HG02970 (cell line): ENCODE data around the gene SMARCA1.

Experiments
- ATAC-seq: cut with Tn5 transposase; IDR thresholded peaks from one replicate; pipeline ENCODE4 v1.9.1; 2021; ENCODE audit warnings: mild to moderate bottlenecking, moderate library complexity, moderate number of reproducible peaks; ENCODE audit not compliant: unreplicated experiment, low FRiP score

Gene SMARCA1

DNA sequence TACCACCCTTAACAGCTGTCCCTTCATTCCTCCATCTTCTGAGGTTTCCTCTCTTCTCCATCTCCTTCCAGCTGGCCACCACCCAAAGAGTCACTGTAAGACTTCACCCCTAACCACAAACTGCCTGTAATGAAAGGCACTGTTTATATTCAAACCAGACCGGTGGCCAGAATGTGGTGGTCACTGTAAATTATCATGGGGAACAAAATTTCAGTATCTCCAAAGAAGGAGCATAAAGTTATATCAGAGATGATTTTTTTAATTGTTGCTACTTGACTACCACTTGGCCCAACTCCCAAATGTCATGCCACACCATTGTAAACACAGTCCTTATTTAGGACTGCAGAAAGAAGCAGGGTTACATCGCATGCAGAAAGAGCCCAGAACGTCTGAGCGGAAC, 44.8 kb downstream of the SMARCA1 start:
- ATAC-seq = no peak

DNA sequence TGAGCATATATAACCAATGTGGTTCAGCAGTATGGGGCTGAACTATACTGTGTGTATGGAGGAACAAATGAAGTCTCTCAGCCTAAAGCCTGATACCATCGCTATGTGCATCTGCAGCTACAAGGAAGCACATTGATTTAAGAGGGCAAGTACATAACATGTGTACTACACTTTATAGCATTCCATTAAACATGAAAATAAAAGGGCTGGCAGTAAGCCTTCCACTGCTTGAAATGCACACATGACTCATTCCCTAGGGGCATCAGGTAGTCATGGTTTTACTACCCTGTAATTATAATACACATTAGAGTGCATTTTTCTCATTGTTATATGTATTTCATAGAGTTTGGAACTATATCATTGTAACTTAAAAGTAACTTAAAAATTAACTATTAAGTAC, 51.2 kb downstream of the SMARCA1 start:
- ATAC-seq = no peak

DNA sequence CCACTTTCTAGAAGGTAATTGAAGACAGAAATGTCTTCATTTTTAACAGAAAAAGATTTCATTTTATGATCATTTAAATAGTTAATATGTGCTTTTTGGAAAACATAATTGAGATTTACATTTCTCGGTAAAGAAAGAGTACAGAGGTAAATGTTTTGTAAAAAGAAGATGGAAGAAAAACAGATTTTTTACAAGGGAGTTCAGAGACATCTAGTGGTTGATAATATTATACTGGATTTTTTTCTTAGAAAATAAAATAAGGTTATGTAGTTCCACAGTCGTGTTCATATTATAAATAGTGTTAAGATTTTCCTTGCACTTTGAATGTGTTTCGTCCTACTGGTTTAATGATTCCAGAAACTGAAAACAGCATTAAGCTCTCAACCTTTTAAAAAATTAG, 60.6 kb downstream of the SMARCA1 start:
- no peak for ATAC-seq

DNA sequence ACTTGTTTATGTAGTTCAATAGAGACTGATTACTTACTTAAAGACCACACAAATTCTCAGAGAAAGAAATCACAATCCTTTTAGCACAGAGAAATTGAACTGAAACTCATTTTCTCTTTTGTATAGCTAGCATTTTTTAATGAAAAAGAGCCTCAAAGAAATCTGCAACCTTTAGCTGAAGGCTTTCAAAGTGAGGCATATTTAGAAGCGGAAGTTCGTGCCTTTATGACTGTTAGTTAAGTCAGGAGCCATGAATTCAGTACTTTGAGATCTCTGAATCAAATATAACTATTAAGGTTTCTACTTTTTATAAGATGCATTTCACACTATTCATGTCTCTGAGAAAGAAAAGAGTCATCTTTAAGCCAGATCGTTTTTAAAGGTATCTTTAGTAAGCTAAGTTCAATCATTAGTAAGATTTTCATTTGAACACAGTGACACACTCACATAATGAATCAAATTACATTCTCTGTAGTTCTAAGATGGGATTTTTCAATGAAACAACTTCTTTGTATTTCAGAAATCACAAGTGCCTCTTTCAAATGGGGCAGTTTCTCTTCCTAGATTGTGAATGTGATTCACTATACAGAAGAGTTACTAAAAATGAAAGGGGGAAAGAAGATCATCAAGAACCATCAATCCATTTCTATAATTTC, 61.4 kb downstream of the SMARCA1 start:
- ATAC-seq = no peak

DNA sequence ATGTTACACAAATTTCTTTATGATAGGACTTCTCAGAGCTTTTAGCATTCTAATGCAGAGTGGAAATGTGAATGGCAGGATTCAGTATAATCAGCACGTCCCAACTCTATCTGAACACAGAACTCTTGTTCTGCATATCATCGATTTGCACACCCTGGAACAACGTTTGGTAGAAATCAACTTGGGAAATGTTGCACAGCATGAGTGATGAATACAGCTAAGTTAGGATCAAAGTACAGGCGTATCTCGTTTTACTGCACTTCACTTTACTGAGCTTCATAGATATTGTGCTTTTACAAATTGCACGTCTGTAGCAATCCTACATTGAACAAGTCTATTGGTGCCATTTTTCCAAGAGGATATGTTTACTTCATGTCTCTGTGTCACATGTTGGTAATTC, 70.8 kb downstream of the SMARCA1 start:
- no peak for ATAC-seq

DNA sequence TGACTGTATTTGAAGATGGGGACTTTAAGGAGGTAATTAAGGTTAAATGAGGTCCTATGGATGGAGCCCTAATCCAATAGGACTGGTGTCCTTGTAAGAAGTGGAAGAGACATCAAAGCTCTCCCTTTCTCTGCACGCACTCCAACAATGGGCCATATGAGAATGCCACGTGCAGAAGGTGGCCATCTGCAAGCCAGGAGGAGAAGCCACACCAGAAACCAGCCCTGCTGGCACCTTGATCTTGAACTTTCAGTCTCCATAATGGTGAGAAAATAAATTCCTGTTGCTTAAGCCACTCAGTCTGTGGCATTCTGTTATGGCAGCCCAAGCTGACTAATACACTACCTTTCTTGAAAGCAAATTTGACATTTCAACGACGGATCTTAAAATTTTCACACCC, 73.2 kb downstream of the SMARCA1 start:
- no peak for ATAC-seq

DNA sequence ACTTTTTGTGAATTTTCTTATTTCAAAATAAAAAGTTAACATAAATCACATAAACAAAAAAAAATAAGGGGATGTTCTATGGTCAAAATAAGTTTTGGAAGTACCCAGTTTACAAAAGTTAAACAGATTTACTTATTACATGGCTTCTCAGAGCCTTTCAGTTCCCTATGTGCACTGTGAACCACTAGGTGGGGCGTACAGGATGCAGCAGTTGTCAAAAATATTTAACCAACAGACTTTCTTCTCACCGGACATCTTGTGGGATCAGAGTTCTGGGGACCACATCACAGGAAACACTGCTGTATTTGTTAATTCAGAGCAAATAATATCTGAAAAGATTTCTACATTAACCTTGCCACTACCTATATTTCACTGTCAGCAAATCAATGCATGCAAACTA, 74.1 kb downstream of the SMARCA1 start:
- ATAC-seq = no peak

DNA sequence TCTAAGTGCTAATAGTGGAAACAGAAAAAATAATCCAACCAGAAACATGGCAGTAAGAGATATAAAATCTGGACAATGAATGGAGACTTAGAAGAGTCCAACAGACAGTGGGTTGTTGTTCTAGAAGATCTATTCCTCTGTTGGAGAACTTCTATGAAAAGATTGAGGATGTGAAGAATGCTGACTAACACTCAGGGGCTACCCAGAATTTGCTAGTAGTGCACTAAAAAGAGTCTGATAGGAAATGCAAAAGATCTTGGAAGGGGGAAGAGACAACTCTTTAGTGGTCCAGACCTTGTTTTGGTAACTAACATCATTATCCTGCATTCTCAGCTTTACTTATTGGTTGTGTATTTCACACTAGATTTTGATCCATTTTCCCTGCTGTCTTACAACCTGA, 77.9 kb downstream of the SMARCA1 start:
- ATAC-seq = no peak

DNA sequence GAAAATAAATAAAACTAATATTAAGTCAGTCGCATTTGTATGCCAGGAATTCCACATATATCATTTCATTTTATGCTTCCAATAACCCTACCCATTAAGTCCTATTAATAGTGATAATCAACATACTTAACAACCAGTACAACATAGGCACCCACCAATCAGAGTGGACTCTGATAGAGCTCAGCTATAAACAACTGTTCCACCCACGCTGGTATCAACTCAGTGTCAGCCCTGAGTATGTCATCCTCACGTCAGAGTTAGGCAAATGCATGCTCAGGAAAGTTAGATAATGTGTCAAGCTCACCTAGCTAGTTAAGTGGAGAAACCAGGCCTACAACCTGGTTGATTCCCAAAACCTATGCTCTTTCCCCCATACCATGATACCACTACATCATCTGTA, 89.3 kb downstream of the SMARCA1 start:
- no peak for ATAC-seq

DNA sequence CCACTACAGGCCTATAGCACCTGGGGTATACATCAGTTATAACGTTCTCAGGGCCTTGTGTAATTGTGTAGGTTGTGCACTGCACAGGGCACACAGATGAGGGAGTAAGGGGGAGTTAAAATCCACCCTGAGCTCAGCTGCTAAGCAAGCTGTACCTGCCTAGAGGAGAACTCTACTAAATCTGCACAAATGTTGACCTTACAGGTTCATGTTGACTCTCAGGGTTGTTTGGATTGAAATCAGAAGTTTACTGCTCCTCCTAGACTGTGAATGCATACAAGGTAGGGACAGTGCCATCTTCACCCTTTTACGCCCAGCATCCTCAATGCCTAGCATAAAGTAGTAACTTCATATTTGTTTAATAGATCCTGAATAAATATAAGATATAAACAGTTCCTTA, 89.8 kb downstream of the SMARCA1 start:
- no peak for ATAC-seq

DNA sequence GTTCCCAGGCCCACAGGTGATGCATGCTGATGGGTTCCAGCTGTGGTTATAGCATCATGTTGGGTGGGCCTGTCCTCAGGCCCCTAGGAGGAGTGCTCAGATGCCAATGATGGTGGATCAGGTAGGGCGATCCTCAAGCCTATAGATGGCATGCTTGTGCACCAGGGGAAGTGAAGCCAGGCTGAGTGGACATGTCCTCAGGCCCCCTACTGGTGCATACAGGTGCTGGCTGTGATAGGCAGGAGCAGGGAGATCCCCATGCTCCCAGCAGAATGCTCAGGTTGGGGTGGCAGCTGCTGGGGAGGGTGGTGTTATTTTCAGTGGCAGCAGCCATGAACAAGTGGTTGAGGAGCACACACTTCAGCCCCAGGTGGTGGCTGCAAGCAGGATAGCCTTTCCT, 96.0 kb downstream of the SMARCA1 start:
- ATAC-seq = no peak

DNA sequence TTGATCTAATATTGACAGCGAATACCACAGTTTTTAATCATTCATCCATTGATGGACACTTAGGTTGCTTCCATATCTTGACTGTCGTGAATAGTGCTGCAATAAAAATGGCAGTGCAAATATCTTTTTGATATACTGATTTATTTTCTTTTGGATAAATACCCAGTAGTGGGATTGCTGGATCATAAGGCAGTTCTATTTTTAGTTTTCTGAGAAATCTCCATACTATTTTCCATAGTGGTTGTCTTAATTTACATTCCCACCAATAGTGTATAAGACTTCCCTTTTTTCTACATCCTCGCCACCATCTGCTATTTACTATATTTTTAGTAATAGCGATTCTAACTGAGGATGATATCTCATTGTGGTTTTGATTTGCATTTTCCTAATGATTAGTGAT, 100.1 kb downstream of the SMARCA1 start:
- ATAC-seq = no peak

DNA sequence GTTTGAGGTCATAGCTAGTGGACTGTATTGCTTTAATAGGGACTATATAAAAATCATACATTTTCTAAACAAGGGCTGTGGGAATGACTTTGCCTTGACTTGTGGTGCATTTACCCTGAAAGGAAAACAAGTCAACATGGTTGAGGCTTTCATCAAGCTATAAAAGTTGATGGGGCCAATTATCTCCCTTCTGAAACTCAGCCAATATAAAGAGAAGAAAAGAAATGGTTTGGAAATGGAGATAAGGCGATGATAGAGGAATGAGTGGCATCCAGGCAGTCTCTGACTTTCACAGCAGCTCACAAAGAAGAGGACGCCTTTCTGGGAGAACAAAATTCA, 118.7 kb downstream of the SMARCA1 start:
- no peak for ATAC-seq

DNA sequence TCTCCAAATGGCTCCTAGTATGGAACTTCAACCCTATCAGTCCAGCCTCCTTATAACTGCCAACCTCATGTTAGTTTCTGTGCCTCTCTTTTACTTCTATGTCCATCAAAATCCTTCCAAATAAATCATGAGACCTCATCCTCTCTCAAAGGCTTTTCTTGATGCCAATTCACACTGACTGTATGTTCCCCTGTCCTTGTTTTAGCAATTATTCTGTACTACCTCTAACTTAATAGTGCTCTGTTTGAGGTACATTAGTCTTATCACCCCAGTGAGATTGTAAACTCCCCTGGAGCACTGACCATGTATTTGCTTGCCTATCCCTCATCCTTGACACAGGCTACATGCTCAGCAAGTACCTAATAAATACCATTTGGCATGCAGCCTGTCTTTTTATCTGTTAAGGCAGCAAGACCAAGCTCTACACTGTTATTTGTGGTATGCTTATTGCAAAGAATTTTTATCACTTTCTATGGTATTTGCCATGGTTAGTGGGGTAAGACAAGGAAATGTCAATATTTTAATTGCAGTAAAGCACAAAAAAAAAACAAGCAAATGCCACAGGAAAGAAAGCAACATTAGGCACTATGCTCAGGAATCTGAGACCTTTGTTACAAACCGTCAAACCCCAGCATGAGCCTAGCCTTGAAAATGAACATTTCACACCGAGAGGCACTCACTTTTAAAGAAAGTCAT, 119.2 kb downstream of the SMARCA1 start:
- ATAC-seq = no peak
